Activated CD4-positive, alpha-beta T cell treated with anti-CD3 and anti-CD28 coated beads, Interleukin-2, amount 10 ng/mL, durations not matched to agents 7 days and 5 days (primary cell): ENCODE results near the gene PODN. TPM values are rescaled to one million over a fixed set of nuclear protein-coding genes. Genes with fewer than 3 reads are reported as not detected.

Experiments
- CTCF ChIA-PET: fragments of 350-600 bp; sonication (Branson Sonifier 250); formaldehyde crosslinking; loops from one replicate; lab custom pipeline; 2021; ENCODE audit warnings: antibody characterized with exemption; lab: Charles Lee
- POLR2A ChIA-PET: fragments of 350-600 bp; sonication (Branson Sonifier 250); formaldehyde crosslinking; loops from one replicate; lab custom pipeline; 2021; ENCODE audit warnings: antibody characterized with exemption; lab: Charles Lee
- DNase-seq: peaks from one replicate; pipeline ENCODE4 v3.0.0-alpha.2; 2020
- H3K27ac Mint-ChIP-seq: one replicate; pipeline ENCODE4 v1.8.0; 2021; ENCODE audit warnings: mild to moderate bottlenecking, moderate library complexity, mixed read lengths
- H3K27me3 Mint-ChIP-seq: one replicate; pipeline ENCODE4 v1.8.0; 2021; ENCODE audit warnings: mixed read lengths
- H3K36me3 Mint-ChIP-seq: one replicate; pipeline ENCODE4 v1.8.0; 2021; ENCODE audit warnings: low read depth, mixed read lengths
- H3K4me1 Mint-ChIP-seq: one replicate; pipeline ENCODE4 v1.8.0; 2021; ENCODE audit warnings: mixed read lengths
- H3K4me3 Mint-ChIP-seq: one replicate; pipeline ENCODE4 v1.8.0; 2021; ENCODE audit warnings: mild to moderate bottlenecking, moderate library complexity, mixed read lengths
- H3K9me3 Mint-ChIP-seq: one replicate; pipeline ENCODE4 v1.8.0; 2021; ENCODE audit warnings: mixed read lengths
- total RNA-seq, 2 experiments: library from RNA; stranded (reverse); gene quantifications; one replicate each; pipeline ENCODE4 v1.2.3, GENCODE V29; 2021

Gene PODN
- total RNA-seq, 2 experiments from 2014 or later: not detected

DNA sequence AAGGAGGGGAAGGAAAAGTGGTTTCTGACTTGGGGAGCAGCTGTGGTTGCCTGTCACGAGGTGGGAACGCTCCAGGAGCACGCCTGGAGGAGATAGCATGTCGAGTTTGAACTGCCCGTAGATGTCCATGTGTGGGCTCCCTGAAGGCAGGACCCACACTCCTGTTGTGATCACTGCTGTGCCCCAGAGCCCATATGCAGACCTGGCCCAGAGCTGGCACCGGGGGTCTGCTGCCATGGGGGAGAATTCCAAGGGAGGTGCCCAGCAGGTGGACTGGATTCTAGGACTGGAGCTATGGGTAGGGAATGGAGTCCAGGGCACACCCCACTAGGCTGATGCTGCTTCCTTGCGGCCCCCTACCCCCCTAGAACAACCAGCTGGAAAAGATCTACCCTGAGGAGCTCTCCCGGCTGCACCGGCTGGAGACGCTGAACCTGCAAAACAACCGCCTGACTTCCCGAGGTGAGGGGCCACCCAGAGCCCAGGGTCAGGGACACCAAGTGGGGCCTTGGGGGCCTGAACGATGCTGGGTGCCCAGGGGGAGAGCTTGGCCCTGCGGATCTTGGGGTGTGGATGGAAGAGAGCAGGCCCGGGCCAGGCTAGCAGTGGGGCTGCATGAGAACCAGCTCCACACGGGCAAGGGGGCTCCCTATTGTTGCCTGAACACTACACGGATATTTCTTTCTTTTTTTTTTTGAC, 9.3 kb downstream of the PODN start:
- H3K27me3 Mint-ChIP-seq: no peaks in the 10 kb centered on the region
- no peaks in the 10 kb centered on the region for H3K36me3 Mint-ChIP-seq
- ChIA-PET POLR2A (no interaction called here), CTCF (interaction anchor here (0.6 to 0.7 kb wide), 2 partner anchors 85 to 163 kb away, joined by 3 read pairs; no protein-coding TSS in a partner anchor)
- H3K4me1 Mint-ChIP-seq: no peaks in the 10 kb centered on the region
- no peaks in the 10 kb centered on the region for H3K9me3 Mint-ChIP-seq
- no peak overlapping the region for H3K4me3 Mint-ChIP-seq
- no peak overlapping the region for H3K27ac Mint-ChIP-seq
- DNase-seq: no peak

DNA sequence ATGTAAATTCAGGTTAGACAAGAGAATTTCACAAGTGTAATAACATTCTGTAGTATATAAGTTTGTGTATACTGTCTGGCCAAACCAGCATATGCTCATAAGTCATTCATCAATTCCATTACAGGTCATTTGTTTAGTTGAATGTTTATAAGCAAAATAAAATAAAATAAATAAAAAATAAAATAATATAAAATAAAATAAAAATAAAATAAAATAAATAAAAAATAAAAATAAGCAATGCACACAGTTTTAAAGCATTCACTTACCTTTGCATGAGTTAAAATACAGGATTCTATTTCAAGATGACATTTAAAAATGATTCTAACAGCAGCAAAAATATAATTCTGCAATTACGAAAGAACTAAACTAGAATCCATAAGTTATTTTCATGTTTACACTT, 9.9 kb downstream of the PODN start:
- Mint-ChIP-seq H3K27me3 (no peaks in the 10 kb centered on the region), H3K36me3 (no peaks in the 10 kb centered on the region), H3K4me3 (no peak overlapping the region), H3K9me3 (no peaks in the 10 kb centered on the region), H3K4me1 (no peaks in the 10 kb centered on the region), H3K27ac (no peak overlapping the region)
- ChIA-PET POLR2A (no interaction called here), CTCF (interaction anchor here (0.7 kb wide), 1 partner anchor 84 kb away, joined by 3 read pairs; no protein-coding TSS in a partner anchor)
- no peak for DNase-seq

DNA sequence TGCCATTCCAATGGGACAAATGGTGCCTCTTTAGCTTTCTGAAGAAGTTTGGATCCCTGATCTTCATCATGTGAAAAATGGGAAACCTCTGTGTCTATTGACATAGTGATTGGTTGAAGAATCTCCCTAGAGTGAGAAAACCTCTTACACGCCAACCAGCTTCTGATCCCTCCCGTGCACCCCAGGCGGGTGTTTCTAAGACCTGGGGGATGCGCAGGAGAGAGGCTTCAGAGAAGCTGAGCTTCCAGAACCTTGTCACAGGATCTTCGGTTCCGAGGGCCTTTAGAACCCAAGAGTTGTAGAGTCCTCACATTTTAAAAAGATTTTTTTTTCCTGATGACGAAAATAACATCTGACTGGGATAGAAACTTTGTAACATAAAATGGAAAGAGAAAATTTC, 11.3 kb downstream of the PODN start:
- Mint-ChIP-seq H3K4me3 (no peak overlapping the region), H3K27ac (no peak overlapping the region), H3K27me3 (no peaks in the 10 kb centered on the region), H3K4me1 (no peaks in the 10 kb centered on the region), H3K36me3 (no peaks in the 10 kb centered on the region), H3K9me3 (no peaks in the 10 kb centered on the region)
- DNase-seq: no peak
- ChIA-PET CTCF (no interaction called here), POLR2A (no interaction called here)

DNA sequence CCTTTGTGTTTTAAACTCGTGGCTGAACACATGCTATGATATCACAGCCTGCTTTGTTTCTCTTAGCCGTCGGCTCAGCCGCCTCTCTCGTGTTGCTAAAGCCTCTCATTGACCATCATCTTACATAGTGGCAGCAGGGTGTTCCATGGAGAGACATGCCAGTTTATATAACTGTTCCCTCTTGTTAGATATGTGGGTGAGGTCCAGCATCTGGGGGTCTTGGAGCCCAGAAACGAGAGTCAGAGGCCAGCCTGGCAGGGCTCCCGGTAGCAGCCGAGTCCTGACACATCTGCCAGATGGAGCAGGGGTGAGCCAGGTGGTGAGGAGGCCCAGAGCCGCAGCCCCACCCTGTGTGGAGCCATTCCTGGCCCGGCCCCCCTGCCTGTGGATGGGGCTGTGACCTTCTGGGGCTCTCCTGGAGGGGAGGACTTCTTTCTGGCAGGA, 11.9 kb downstream of the PODN start:
- Mint-ChIP-seq H3K9me3 (no peaks in the 10 kb centered on the region), H3K36me3 (no peaks in the 10 kb centered on the region), H3K27ac (no peak overlapping the region), H3K4me1 (no peaks in the 10 kb centered on the region), H3K4me3 (no peak overlapping the region), H3K27me3 (no peaks in the 10 kb centered on the region)
- POLR2A ChIA-PET: no interaction called here
- CTCF ChIA-PET: no interaction called here
- no peak for DNase-seq

DNA sequence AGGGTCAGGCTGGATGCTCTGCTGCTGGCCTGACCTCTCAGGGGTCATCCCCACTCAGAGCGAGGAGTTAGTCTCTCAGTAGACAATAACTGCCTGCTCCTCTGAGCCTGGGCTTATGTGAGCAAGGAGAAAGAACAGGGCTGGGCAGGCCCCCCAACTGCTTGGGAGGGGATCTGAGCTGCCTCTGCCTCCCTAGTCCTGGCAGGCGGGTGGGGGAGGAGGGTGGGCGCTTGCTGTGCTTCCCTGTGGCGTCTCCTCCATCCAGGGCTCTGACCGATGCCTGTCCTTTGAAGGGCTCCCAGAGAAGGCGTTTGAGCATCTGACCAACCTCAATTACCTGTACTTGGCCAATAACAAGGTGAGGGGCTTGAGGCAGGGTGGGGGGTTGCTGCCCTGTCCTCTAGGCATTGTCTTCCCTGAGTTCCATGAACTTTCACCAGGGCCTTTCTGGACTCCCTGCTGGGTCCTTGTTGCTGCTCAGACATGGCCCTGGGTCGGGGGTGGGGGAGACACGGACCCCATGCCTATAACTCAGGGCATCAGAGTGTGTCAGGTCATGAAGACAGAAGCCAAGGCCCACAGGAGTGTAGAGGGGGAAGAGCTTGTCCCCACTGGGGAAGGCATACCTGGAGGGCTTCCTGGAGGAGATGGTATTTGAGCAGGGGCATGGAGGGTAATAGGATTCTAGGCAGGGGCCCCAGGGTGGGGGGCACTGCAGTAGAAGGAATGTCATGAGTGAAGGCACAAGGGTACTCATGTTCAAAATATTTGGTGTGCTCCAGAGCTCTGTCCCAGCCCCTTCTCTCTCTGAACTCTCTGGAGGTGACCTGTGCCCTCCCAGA, 12.5 kb downstream of the PODN start:
- Mint-ChIP-seq H3K9me3 (no peaks in the 10 kb centered on the region), H3K4me1 (no peaks in the 10 kb centered on the region), H3K27me3 (no peaks in the 10 kb centered on the region), H3K27ac (no peak overlapping the region), H3K4me3 (no peak overlapping the region), H3K36me3 (no peaks in the 10 kb centered on the region)
- POLR2A ChIA-PET: no interaction called here
- no peak for DNase-seq
- CTCF ChIA-PET: interaction anchor here (1.1 kb wide), 1 partner anchor 10 kb away, joined by 3 read pairs; no protein-coding TSS in a partner anchor

DNA sequence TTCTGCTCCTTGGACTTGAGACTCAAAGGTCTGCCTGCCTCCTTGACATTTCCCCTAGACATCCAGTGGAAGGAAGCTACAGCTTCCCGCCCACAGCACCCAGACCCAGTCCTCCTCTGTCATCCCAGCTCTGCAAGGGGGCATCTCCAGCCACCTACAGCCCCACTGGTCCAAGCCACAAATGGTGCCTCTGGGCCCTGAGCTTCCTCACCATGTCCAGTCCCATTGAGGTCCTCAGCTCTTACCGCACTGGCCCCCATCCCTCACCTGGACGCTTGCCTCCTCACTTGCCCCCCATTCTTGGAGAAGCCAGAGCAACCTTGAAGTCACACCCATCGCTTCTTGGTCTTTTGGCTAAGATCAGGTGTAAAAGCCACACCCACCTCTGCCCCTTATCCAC, 13.2 kb downstream of the PODN start:
- Mint-ChIP-seq H3K27ac (no peak overlapping the region), H3K9me3 (no peaks in the 10 kb centered on the region), H3K4me1 (no peaks in the 10 kb centered on the region), H3K4me3 (no peak overlapping the region), H3K36me3 (no peaks in the 10 kb centered on the region), H3K27me3 (no peaks in the 10 kb centered on the region)
- ChIA-PET CTCF (interaction anchor here (0.6 to 1.1 kb wide), 2 partner anchors 11 to 533 kb away, joined by 3 read pairs; no protein-coding TSS in a partner anchor), POLR2A (no interaction called here)
- DNase-seq: no peak

DNA sequence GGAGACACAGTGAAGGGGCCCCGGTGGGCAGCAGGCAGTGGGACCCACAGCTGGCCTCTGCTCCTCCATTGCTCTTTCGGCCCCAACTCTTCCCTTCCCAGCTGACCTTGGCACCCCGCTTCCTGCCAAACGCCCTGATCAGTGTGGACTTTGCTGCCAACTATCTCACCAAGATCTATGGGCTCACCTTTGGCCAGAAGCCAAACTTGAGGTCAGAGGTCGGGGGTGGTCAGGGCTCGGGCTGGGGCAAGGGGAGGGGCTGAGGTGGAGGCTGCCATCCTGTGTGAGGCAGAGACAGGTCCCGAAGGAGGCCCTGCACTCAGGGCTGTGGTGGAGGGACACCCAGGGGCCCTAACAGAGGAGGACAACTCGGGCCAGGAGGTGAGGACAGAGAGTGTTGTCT, 13.7 kb downstream of the PODN start:
- H3K27ac Mint-ChIP-seq: no peak overlapping the region
- CTCF ChIA-PET: interaction anchor here (0.6 to 1.1 kb wide), 2 partner anchors 11 to 533 kb away, joined by 3 read pairs; no protein-coding TSS in a partner anchor
- no peaks in the 10 kb centered on the region for H3K27me3 Mint-ChIP-seq
- no peak for DNase-seq
- H3K36me3 Mint-ChIP-seq: no peaks in the 10 kb centered on the region
- POLR2A ChIA-PET: no interaction called here
- H3K4me3 Mint-ChIP-seq: no peak overlapping the region
- H3K9me3 Mint-ChIP-seq: no peaks in the 10 kb centered on the region
- no peaks in the 10 kb centered on the region for H3K4me1 Mint-ChIP-seq

DNA sequence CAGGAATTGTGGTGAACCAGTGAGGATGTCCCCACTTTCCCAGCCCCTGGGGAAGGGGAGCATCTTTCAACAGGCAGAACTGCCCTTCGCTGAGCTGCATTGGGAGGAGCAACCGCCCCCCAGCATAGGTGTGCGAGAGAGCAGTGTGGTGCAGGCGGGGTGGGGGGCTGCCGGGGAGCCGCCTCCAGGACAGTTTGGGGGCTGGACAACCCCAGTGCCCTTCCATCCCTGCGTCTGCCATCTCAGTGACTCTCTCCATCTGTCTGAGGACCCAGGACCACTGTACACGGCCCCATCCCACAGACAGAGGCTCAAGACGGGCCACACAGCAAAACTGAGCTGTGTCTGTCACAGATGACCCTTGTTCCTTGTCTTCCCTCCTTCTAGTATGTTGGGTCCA, 14.2 kb downstream of the PODN start:
- no peak for DNase-seq
- CTCF ChIA-PET: no interaction called here
- Mint-ChIP-seq H3K27ac (no peak overlapping the region), H3K4me1 (no peaks in the 10 kb centered on the region), H3K27me3 (no peaks in the 10 kb centered on the region), H3K36me3 (no peaks in the 10 kb centered on the region), H3K9me3 (no peaks in the 10 kb centered on the region), H3K4me3 (no peak overlapping the region)
- POLR2A ChIA-PET: no interaction called here

DNA sequence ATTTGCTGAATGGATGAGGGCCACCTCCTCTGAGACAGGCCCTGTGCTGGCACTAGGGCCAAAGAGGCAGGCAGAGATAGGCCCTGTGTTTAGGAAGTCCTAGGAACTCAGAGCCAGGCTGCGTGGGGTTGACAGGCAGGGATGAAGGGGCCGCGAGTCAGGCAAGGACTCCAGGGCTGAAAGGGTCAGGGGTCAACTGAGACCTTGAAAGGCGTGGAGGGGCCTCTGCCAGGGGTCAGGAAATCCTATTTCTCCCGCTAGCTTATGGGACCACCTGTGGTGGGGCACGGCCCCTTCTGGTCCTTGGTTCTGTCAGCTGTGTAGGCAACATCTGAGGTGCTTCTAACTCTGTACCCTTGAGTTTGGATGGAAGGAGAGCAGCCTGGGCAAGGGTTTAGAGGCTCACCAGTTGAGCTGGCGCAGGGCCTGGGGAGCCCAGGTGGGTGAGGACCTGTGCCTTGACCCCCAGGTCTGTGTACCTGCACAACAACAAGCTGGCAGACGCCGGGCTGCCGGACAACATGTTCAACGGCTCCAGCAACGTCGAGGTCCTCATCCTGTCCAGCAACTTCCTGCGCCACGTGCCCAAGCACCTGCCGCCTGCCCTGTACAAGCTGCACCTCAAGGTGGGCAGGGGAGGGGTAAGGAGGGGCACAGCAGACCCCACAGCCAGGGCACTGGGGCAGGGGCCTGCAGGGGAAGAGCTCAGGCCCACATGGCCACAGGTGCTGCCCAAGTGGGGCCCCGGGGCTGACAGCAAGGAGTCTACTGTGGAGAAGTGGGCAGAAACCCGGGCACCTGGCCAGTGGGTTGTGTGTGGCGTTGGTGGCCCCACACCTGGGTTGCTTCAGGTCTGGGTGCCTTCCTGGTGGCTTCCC, 14.9 kb downstream of the PODN start:
- Mint-ChIP-seq H3K4me1 (no peaks in the 10 kb centered on the region), H3K4me3 (no peak overlapping the region), H3K27me3 (no peaks in the 10 kb centered on the region), H3K36me3 (no peaks in the 10 kb centered on the region), H3K9me3 (no peaks in the 10 kb centered on the region), H3K27ac (no peak overlapping the region)
- DNase-seq: no peak
- ChIA-PET POLR2A (no interaction called here), CTCF (interaction anchor here (1.0 kb wide), 1 partner anchor 9 kb away, joined by 3 read pairs; no protein-coding TSS in a partner anchor)

DNA sequence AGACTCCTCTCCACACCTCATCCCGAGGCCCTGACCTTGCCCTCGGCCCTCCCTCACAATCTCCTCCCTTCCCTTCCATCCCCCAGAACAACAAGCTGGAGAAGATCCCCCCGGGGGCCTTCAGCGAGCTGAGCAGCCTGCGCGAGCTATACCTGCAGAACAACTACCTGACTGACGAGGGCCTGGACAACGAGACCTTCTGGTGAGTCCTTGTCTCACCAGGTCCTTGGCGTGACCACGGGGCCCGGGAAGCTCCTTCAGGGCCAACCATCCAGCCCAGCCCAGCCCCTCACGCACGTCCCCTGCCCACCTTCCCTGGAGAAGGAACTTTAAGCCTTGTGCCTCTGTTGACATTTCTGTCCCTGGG, 15.6 kb downstream of the PODN start:
- H3K27ac Mint-ChIP-seq: no peak overlapping the region
- H3K9me3 Mint-ChIP-seq: no peaks in the 10 kb centered on the region
- ChIA-PET POLR2A (no interaction called here), CTCF (interaction anchor here (1.0 kb wide), 1 partner anchor 10 kb away, joined by 3 read pairs; no protein-coding TSS in a partner anchor)
- no peaks in the 10 kb centered on the region for H3K27me3 Mint-ChIP-seq
- H3K4me3 Mint-ChIP-seq: no peak overlapping the region
- no peaks in the 10 kb centered on the region for H3K36me3 Mint-ChIP-seq
- DNase-seq: no peak
- H3K4me1 Mint-ChIP-seq: no peaks in the 10 kb centered on the region

DNA sequence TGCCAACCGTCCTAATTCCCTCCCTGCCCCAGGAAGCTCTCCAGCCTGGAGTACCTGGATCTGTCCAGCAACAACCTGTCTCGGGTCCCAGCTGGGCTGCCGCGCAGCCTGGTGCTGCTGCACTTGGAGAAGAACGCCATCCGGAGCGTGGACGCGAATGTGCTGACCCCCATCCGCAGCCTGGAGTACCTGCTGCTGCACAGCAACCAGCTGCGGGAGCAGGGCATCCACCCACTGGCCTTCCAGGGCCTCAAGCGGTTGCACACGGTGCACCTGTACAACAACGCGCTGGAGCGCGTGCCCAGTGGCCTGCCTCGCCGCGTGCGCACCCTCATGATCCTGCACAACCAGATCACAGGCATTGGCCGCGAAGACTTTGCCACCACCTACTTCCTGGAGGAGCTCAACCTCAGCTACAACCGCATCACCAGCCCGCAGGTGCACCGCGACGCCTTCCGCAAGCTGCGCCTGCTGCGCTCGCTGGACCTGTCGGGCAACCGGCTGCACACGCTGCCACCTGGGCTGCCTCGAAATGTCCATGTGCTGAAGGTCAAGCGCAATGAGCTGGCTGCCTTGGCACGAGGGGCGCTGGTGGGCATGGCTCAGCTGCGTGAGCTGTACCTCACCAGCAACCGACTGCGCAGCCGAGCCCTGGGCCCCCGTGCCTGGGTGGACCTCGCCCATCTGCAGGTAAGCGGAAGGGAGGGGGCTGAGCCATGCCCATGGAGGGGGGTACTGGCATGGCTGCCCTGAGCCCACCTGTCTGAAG, 16.5 kb downstream of the PODN start:
- no peaks in the 10 kb centered on the region for H3K27me3 Mint-ChIP-seq
- no peak overlapping the region for H3K27ac Mint-ChIP-seq
- no peaks in the 10 kb centered on the region for H3K36me3 Mint-ChIP-seq
- CTCF ChIA-PET: interaction anchor here (0.5 to 1.0 kb wide), 2 partner anchors 11 to 778 kb away, joined by 3 read pairs; no protein-coding TSS in a partner anchor
- no peak for DNase-seq
- POLR2A ChIA-PET: no interaction called here
- H3K4me1 Mint-ChIP-seq: no peaks in the 10 kb centered on the region
- no peak overlapping the region for H3K4me3 Mint-ChIP-seq
- no peaks in the 10 kb centered on the region for H3K9me3 Mint-ChIP-seq

DNA sequence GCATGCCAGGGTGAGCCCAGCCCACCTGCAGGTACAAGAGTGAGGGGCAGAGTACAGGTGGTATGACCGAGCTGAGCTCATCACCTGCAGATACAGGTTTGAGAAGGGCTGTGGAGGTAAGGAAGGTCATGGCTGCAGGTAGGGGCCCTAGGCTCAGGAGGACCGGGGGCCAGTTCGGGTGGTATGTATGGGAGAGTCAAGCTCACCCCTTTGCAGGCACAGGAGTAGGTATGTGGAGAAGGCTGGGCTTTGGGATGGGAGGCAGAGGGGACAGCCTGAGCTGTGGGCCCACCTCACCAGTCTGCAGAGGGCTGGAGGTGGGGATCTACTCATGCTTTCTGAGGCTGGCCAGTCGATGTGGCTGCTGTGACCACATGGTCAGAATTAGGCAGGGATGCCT, 17.2 kb downstream of the PODN start:
- Mint-ChIP-seq H3K27me3 (no peaks in the 10 kb centered on the region), H3K4me3 (no peak overlapping the region), H3K4me1 (no peaks in the 10 kb centered on the region), H3K27ac (no peak overlapping the region), H3K9me3 (no peaks in the 10 kb centered on the region), H3K36me3 (no peaks in the 10 kb centered on the region)
- ChIA-PET CTCF (interaction anchor here (0.5 kb wide), 2 partner anchors 779 to 1519 kb away, joined by 3 read pairs; no protein-coding TSS in a partner anchor), POLR2A (no interaction called here)
- DNase-seq: no peak
